NK-92 (cell line): ENCODE results near the gene PLCD1.
"Not testable (repeated sequence)": the region's sequence is repeated elsewhere in the genome, so short reads cannot be mapped to it uniquely, and the experiment has no call there.

Experiments
- DNase-seq: peaks from one replicate; lab custom pipeline; 2025; ENCODE audit not compliant: unreplicated experiment; lab: John Stamatoyannopoulos, UW

The PLCD1 gene

GRCh38 chr3:37987751-37988179, 41.7 kb downstream of the PLCD1 start:
- no peak for DNase-seq

- DNase-seq = no peak
Measured at GRCh38 chr3:37987315-37987697, 42.1 kb downstream of the PLCD1 start.

- no peak for DNase-seq
Measured at GRCh38 chr3:37986479-37987314, 42.7 kb downstream of the PLCD1 start.

- DNase-seq = no peak
Measured at GRCh38 chr3:37985637-37986320, 43.7 kb downstream of the PLCD1 start.

GRCh38 chr3:37984596-37984995, 44.8 kb downstream of the PLCD1 start:
- no peak for DNase-seq

- DNase-seq = no peak
Measured at GRCh38 chr3:37984051-37984450, 45.4 kb downstream of the PLCD1 start.

- DNase-seq = no peak
Measured at GRCh38 chr3:37982331-37982730, 47.1 kb downstream of the PLCD1 start.

- DNase-seq = no peak
Measured at GRCh38 chr3:37981348-37981664, 48.1 kb downstream of the PLCD1 start.

- no peak for DNase-seq
Measured at GRCh38 chr3:37980462-37981347, 48.7 kb downstream of the PLCD1 start.

- DNase-seq = no peak
Measured at GRCh38 chr3:37979541-37980461, 49.6 kb downstream of the PLCD1 start.

- no peak for DNase-seq
Measured at GRCh38 chr3:37974121-37975083, 55.0 kb downstream of the PLCD1 start.

- no peak for DNase-seq
Measured at GRCh38 chr3:37973246-37974054, 56.0 kb downstream of the PLCD1 start.

GRCh38 chr3:37972056-37972455, 57.4 kb downstream of the PLCD1 start:
- not testable (repeated sequence) for DNase-seq

- no peak for DNase-seq
Measured at GRCh38 chr3:37971467-37971866, 58.0 kb downstream of the PLCD1 start.

- DNase-seq = no peak
Measured at GRCh38 chr3:37970802-37971201, 58.6 kb downstream of the PLCD1 start.

GRCh38 chr3:37969596-37970100, 59.8 kb downstream of the PLCD1 start:
- DNase-seq = no peak

GRCh38 chr3:37968813-37969595, 60.4 kb downstream of the PLCD1 start:
- DNase-seq = no peak

GRCh38 chr3:37968199-37968598, 61.2 kb downstream of the PLCD1 start:
- no peak for DNase-seq
